ENCODE measurements around the gene GPC6.

DNA sequence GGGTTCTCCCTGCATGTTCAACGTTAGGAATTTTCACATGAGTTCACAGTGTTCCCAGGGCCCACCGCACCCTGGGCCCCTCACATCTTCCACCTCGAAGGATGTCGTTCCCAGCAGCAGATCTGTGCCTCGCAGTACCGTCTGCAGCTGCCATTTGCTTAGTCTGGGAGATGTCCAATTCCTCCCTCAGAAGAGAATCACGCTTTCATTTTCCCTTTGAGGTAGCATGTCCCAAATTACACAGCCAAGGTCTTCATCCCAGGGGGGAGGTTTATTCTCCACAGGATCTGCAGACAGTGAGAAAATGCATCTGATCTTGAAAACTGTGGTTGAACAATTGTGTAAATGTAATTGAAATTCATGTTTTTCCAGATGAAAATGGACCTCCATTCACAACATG, 1102.7 kb downstream of the GPC6 start:
- TF ChIP-seq CTCF (IDR thresholded peaks at IDR 0.05; ENCODE audit: low read depth, low read length, missing input control) (no peak), TAF1 (conservative IDR thresholded peaks at IDR 0.05) (no peak), MAX (IDR thresholded peaks at IDR 0.05) (no peak), GABPA (IDR thresholded peaks at IDR 0.05 in 1 of 2, conservative IDR thresholded peaks at IDR 0.05 in 1 of 2) (no peak)

All from liver (tissue), 3 donors.